Measurements from ENCODE around the gene LIMA1.
"Not testable (repeated sequence)": the region's sequence is repeated elsewhere in the genome, so short reads cannot be mapped to it uniquely, and the experiment has no call there.

The LIMA1 gene

GRCh38 chr12:50157259-50157658 is 126.1 kb downstream of the LIMA1 start:
- TF ChIP-seq MAX (IDR thresholded peaks at IDR 0.05; ENCODE audit: low read depth, low read length) (no peak), CTCF (IDR thresholded peaks at IDR 0.05; ENCODE audit: low read depth, low read length) (no peak), POLR2A (IDR thresholded peaks at IDR 0.05; ENCODE audit: extremely low read depth, insufficient read length) (no peak), MYC (IDR thresholded peaks at IDR 0.05; ENCODE audit: low read depth, low read length) (no peak)
- DNase-seq (ENCODE audit: low read depth), result no peak

GRCh38 chr12:50156641-50157040 is 126.7 kb downstream of the LIMA1 start:
- TF ChIP-seq POLR2A (IDR thresholded peaks at IDR 0.05; ENCODE audit: extremely low read depth, insufficient read length) (no peak), MYC (IDR thresholded peaks at IDR 0.05; ENCODE audit: low read depth, low read length) (no peak), CTCF (IDR thresholded peaks at IDR 0.05; ENCODE audit: low read depth, low read length) (no peak), MAX (IDR thresholded peaks at IDR 0.05; ENCODE audit: low read depth, low read length) (no peak)
- DNase-seq (ENCODE audit: low read depth), result no peak

More at GRCh38 chr12:50157259-50157658, 126.1 kb downstream of the LIMA1 start:
- no peak overlapping the region for H3K4me3 ChIP-seq (ENCODE audit: low read depth, low read length)

GRCh38 chr12:50154947-50155346 is 128.4 kb downstream of the LIMA1 start:
- H3K4me3 ChIP-seq (ENCODE audit: low read depth, low read length); DNase-seq (ENCODE audit: low read depth): not testable (repeated sequence)

More at GRCh38 chr12:50156641-50157040, 126.7 kb downstream of the LIMA1 start:
- H3K4me3 ChIP-seq (ENCODE audit: low read depth, low read length), result no peak overlapping the region

- no peak for DNase-seq (ENCODE audit: low read depth)
- no peak for TF ChIP-seq POLR2A (IDR thresholded peaks at IDR 0.05; ENCODE audit: extremely low read depth, insufficient read length)
- TF ChIP-seq MYC (IDR thresholded peaks at IDR 0.05; ENCODE audit: low read depth, low read length), result no peak
- no peak for TF ChIP-seq CTCF (IDR thresholded peaks at IDR 0.05; ENCODE audit: low read depth, low read length)
- TF ChIP-seq MAX (IDR thresholded peaks at IDR 0.05; ENCODE audit: low read depth, low read length), result no peak
- no peak overlapping the region for H3K4me3 ChIP-seq (ENCODE audit: low read depth, low read length)
Observed at GRCh38 chr12:50151047-50151687, 132.2 kb downstream of the LIMA1 start.

GRCh38 chr12:50149311-50149710 is 134.0 kb downstream of the LIMA1 start:
- DNase-seq (ENCODE audit: low read depth), result no peak
- H3K4me3 ChIP-seq (ENCODE audit: low read depth, low read length), result no peak overlapping the region
- TF ChIP-seq MAX (IDR thresholded peaks at IDR 0.05; ENCODE audit: low read depth, low read length), result no peak
- TF ChIP-seq CTCF (IDR thresholded peaks at IDR 0.05; ENCODE audit: low read depth, low read length), result no peak
- no peak for TF ChIP-seq POLR2A (IDR thresholded peaks at IDR 0.05; ENCODE audit: extremely low read depth, insufficient read length)
- no peak for TF ChIP-seq MYC (IDR thresholded peaks at IDR 0.05; ENCODE audit: low read depth, low read length)

- not testable (repeated sequence) for H3K4me3 ChIP-seq (ENCODE audit: low read depth, low read length); DNase-seq (ENCODE audit: low read depth)
Observed at GRCh38 chr12:50148011-50148410, 135.3 kb downstream of the LIMA1 start.

- H3K4me3 ChIP-seq (ENCODE audit: low read depth, low read length), result no peak overlapping the region
- DNase-seq (ENCODE audit: low read depth), result no peak
- TF ChIP-seq CTCF (IDR thresholded peaks at IDR 0.05; ENCODE audit: low read depth, low read length), result no peak
- TF ChIP-seq MYC (IDR thresholded peaks at IDR 0.05; ENCODE audit: low read depth, low read length), result no peak
- TF ChIP-seq MAX (IDR thresholded peaks at IDR 0.05; ENCODE audit: low read depth, low read length), result no peak
- TF ChIP-seq POLR2A (IDR thresholded peaks at IDR 0.05; ENCODE audit: extremely low read depth, insufficient read length), result no peak
Observed at GRCh38 chr12:50147281-50147680, 136.0 kb downstream of the LIMA1 start.

Measured in NB4 (cell line).